ENCODE measurements around the gene AGRN.

DNA sequence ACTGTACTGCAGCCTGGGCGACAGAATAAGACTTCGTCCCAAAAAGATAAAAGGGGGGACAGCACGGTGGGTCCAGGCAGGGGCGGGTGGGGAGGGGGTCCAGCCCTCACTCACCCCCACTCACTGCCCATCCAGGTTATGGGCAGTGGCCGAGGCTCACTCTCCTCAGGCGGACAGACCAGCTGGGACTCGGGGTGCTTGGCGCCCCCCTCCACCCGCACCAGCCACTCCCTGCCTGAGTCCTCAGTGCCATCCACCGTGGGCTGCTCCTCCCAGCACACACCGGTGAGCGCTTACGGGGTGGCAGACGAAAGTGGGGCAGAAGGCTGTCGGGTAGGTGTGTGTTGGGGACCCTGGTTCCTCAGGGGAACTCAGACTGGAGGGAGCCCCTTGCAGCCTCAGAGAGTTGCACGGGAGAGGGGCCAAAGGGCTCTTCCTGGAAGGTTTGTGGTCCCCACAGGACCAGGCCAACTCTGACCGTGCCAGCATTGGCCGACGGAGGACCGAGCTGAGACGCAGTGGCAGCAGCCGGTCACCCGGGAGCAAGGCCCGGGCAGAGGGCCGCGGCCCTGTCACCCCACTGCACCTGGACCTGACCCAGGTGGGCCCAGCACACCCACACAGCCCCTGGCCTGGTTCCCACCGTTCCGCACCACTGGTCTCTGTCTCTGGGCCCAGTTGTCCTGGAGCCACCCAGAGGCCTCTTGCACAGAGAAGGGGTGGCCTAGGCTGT lies 47.0 kb upstream of the AGRN start:
- TF ChIP-seq ELF4 (IDR thresholded peaks at IDR 0.05) (no peak), ZNF384 (IDR thresholded peaks at IDR 0.05) (no peak), SUZ12 (IDR thresholded peaks at IDR 0.05) (no peak), FOXM1 (IDR thresholded peaks at IDR 0.05; ENCODE audit: borderline replicate concordance) (no peak), TARDBP (IDR thresholded peaks at IDR 0.05) (no peak)
